RWPE2 (cell line): Measurements from ENCODE around the gene SYNE1.

Experiments used
- ATAC-seq: fragments of 200-7000 bp; cut with Tn5 transposase; 3 replicates; pipeline ENCODE4 v1.9.1; 2021; ENCODE audit warnings: low read depth
- DNase-seq: peaks from one replicate; pipeline ENCODE4 v3.0.0-alpha.2; 2020; ENCODE audit warnings: low spot score
- H3K27ac ChIP-seq: fragments of 450-650 bp; 2 replicates; pipeline ENCODE4 v1.5.1; 2017; ENCODE audit warnings: mild to moderate bottlenecking; ENCODE audit not compliant: poor library complexity, severe bottlenecking
- H3K27me3 ChIP-seq: fragments of 250-450 bp; sonication (Bioruptor Pico); 2 replicates; pipeline ENCODE4 v1.5.1; 2021; ENCODE audit warnings: mild to moderate bottlenecking, moderate library complexity; ENCODE audit not compliant: insufficient read depth, poor library complexity, severe bottlenecking
- H3K36me3 ChIP-seq: fragments of 250-450 bp; sonication (Bioruptor Pico); 2 replicates; pipeline ENCODE4 v1.5.1; 2020; ENCODE audit warnings: low read depth, mild to moderate bottlenecking, moderate library complexity
- H3K4me1 ChIP-seq: fragments of 250-450 bp; sonication (Bioruptor Pico); 2 replicates; pipeline ENCODE4 v1.5.1; 2021; ENCODE audit warnings: mild to moderate bottlenecking, moderate library complexity; ENCODE audit not compliant: insufficient read depth, poor library complexity, severe bottlenecking
- H3K4me3 ChIP-seq: fragments of 250-450 bp; sonication (Bioruptor Pico); 2 replicates; pipeline ENCODE4 v1.5.1; 2021; ENCODE audit warnings: mild to moderate bottlenecking, moderate library complexity; ENCODE audit not compliant: severe bottlenecking
- H3K9me3 ChIP-seq: fragments of 250-450 bp; sonication (Bioruptor Pico); 2 replicates; pipeline ENCODE4 v1.5.1; 2021; ENCODE audit warnings: mild to moderate bottlenecking, moderate library complexity; ENCODE audit not compliant: severe bottlenecking
- TF ChIP-seq, protein P1 (sequence below): fragments of 450-650 bp; IDR thresholded peaks from one replicate; pipeline ENCODE4 v1.5.1; 2017; ENCODE audit warnings: mild to moderate bottlenecking, moderate library complexity; ENCODE audit not compliant: poor library complexity, severe bottlenecking

SYNE1 gene

GRCh38 chr6:152583888-152584287 lies 53.3 kb downstream of the SYNE1 start:
- TF ChIP-seq, protein P1, sequence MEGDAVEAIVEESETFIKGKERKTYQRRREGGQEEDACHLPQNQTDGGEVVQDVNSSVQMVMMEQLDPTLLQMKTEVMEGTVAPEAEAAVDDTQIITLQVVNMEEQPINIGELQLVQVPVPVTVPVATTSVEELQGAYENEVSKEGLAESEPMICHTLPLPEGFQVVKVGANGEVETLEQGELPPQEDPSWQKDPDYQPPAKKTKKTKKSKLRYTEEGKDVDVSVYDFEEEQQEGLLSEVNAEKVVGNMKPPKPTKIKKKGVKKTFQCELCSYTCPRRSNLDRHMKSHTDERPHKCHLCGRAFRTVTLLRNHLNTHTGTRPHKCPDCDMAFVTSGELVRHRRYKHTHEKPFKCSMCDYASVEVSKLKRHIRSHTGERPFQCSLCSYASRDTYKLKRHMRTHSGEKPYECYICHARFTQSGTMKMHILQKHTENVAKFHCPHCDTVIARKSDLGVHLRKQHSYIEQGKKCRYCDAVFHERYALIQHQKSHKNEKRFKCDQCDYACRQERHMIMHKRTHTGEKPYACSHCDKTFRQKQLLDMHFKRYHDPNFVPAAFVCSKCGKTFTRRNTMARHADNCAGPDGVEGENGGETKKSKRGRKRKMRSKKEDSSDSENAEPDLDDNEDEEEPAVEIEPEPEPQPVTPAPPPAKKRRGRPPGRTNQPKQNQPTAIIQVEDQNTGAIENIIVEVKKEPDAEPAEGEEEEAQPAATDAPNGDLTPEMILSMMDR = no peak
- ATAC-seq = no peak
- DNase-seq = no peak
- Histone ChIP-seq H3K27ac (no peak overlapping the region), H3K36me3 (no peaks in the 10 kb centered on the region), H3K27me3 (no peaks in the 10 kb centered on the region), H3K4me3 (no peak overlapping the region), H3K9me3 (no peaks in the 10 kb centered on the region), H3K4me1 (no peaks in the 10 kb centered on the region)

GRCh38 chr6:152576525-152576924 lies 60.6 kb downstream of the SYNE1 start:
- DNase-seq (no peak), ATAC-seq (no peak)
- Histone ChIP-seq H3K4me3 (no peak overlapping the region), H3K27me3 (no peaks in the 10 kb centered on the region), H3K36me3 (no peaks in the 10 kb centered on the region), H3K27ac (peak overlapping the region; percentile 73), H3K9me3 (no peaks in the 10 kb centered on the region), H3K4me1 (peaks cover 36% of the 10 kb centered on the region)
- TF ChIP-seq, protein P1 = no peak

DNA sequence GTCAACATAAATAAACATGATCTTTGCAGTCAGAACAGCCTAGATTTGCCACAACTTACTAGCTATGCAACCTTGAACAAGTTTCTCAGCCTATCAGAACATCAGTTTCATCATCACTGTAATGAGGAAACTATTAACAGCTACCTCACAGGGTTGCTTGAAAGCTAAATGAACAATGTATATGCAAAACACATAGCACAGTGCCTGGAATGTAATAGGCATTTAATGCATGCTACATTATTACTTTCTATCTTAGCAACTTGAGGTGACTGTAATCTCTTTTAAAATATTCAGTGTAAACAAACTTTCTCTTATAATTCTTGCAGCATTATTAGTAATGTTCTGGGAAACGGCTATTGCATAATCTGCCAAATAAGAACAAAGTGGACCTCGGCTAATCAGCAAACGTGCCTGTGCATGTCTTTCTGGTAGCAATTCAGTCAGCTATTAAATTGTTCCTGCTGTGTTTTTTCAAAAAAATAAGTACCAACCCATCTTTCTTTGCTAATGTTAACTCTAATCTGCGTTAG lies 61.5 kb downstream of the SYNE1 start:
- Histone ChIP-seq H3K27ac (peak overlapping the region; percentile 73), H3K9me3 (no peaks in the 10 kb centered on the region), H3K27me3 (no peaks in the 10 kb centered on the region), H3K36me3 (no peaks in the 10 kb centered on the region), H3K4me1 (peaks cover 36% of the 10 kb centered on the region), H3K4me3 (no peak overlapping the region)
- peak; percentile 85 for ATAC-seq
- TF ChIP-seq, protein P1 = no peak
- peak; percentile 62 for DNase-seq

DNA sequence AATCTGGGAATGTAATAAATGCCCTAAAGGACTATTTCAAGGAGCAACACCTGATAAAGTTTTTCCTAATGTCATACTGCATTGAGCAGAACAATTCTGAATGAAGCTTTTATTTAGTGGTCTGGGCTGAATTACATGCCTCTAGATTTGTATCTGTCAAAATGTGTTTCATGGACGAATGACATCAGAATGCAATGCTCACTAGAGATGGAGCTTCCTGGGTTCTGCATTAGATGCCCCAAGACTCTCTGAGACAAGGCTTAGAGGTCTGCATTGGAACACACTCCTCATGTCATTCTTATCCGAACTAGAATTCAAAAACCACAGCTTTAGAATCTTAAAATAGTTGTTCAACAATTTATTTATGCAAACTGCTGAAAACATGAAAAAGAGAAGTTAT lies 62.0 kb downstream of the SYNE1 start:
- Histone ChIP-seq H3K4me1 (peaks cover 36% of the 10 kb centered on the region), H3K36me3 (no peaks in the 10 kb centered on the region), H3K4me3 (no peak overlapping the region), H3K27ac (peak overlapping the region; percentile 73), H3K27me3 (no peaks in the 10 kb centered on the region), H3K9me3 (no peaks in the 10 kb centered on the region)
- ATAC-seq = no peak
- no peak for DNase-seq
- TF ChIP-seq, protein P1 = no peak

GRCh38 chr6:152573762-152574161 lies 63.4 kb downstream of the SYNE1 start:
- H3K27me3 ChIP-seq = no peaks in the 10 kb centered on the region
- H3K4me3 ChIP-seq = no peak overlapping the region
- ATAC-seq (peak; percentile 17; the same call in 1 of the 3 replicates), DNase-seq (no peak)
- H3K27ac ChIP-seq = no peak overlapping the region
- H3K4me1 ChIP-seq = peaks cover 36% of the 10 kb centered on the region
- TF ChIP-seq, protein P1 = no peak
- H3K9me3 ChIP-seq = no peaks in the 10 kb centered on the region
- H3K36me3 ChIP-seq = no peaks in the 10 kb centered on the region
